CD4-positive, alpha-beta T cell (primary cell): Measurements from ENCODE around the gene PNKD. TPM values are rescaled to one million over a fixed set of nuclear protein-coding genes. Genes with fewer than 3 reads are reported as not detected.
A peak's percentile ranks its signal among the peaks of the same experiment; 100 is the strongest.

ENCODE experiments used
- ATAC-seq: fragments of 200-7000 bp; cut with Tn5 transposase; one replicate; pipeline ENCODE4 v1.10.0; 2022; ENCODE audit warnings: mild to moderate bottlenecking; ENCODE audit not compliant: poor library complexity
- CTCF ChIA-PET: fragments of 350-600 bp; sonication (Branson Sonifier 250); formaldehyde crosslinking; loops from one replicate; lab custom pipeline; 2021; ENCODE audit warnings: antibody characterized with exemption, inconsistent platforms; lab: Charles Lee
- POLR2A ChIA-PET: fragments of 350-600 bp; sonication (Branson Sonifier 250); formaldehyde crosslinking; loops from one replicate; lab custom pipeline; 2021; ENCODE audit warnings: antibody characterized with exemption, inconsistent platforms; lab: Charles Lee
- DNase-seq, 14 experiments: peaks; one replicate each; pipeline ENCODE4 v3.0.0-alpha.2; 2013 to 2020; ENCODE audit warnings: mixed read lengths in 2 of 14
- H3K27ac ChIP-seq, 2 donors: one replicate each; pipeline versions ENCODE4 v1.5.1 to v1.7.0; 2013; ENCODE audit warnings: low read length in 2 of 2, low read depth in 1 of 2, mild to moderate bottlenecking in 1 of 2
- H3K27me3 ChIP-seq, 2 experiments: 1 replicate in 1 of 2; 2 replicates in 1 of 2; pipeline versions ENCODE4 v1.6.1 to v1.7.0; 2013; ENCODE audit warnings: low read length in 2 of 2, control low read depth in 1 of 2, mild to moderate bottlenecking in 1 of 2, moderate library complexity in 1 of 2; ENCODE audit not compliant: insufficient read depth in 2 of 2, control insufficient read depth in 1 of 2
- H3K36me3 ChIP-seq: one replicate; pipeline ENCODE4 v1.6.1; 2013; ENCODE audit warnings: low read length, control low read depth; ENCODE audit not compliant: insufficient read depth
- H3K4me1 ChIP-seq: one replicate; pipeline ENCODE4 v1.6.1; 2013; ENCODE audit warnings: low read length, control low read depth; ENCODE audit not compliant: insufficient read depth
- H3K4me3 ChIP-seq: one replicate; pipeline ENCODE4 v1.5.1; 2013; ENCODE audit warnings: mild to moderate bottlenecking, low read length, moderate library complexity
- H3K9me3 ChIP-seq, 2 experiments: 1 replicate in 1 of 2; 2 replicates in 1 of 2; pipeline versions ENCODE4 v1.6.1 to v1.7.0; 2013; ENCODE audit warnings: low read length in 2 of 2, mild to moderate bottlenecking in 2 of 2, control low read depth in 1 of 2, moderate library complexity in 1 of 2; ENCODE audit not compliant: control insufficient read depth in 1 of 2, insufficient read depth in 1 of 2
- H3K27ac Mint-ChIP-seq: one replicate; pipeline ENCODE4 v1.8.0; 2020; ENCODE audit warnings: mixed read lengths
- H3K27me3 Mint-ChIP-seq: one replicate; pipeline ENCODE4 v1.8.0; 2021; ENCODE audit warnings: mixed read lengths
- H3K36me3 Mint-ChIP-seq: one replicate; pipeline ENCODE4 v1.8.0; 2021; ENCODE audit warnings: low read depth, mixed read lengths
- H3K4me1 Mint-ChIP-seq: one replicate; pipeline ENCODE4 v1.8.0; 2021; ENCODE audit warnings: low read depth, mixed read lengths
- H3K4me3 Mint-ChIP-seq: one replicate; pipeline ENCODE4 v1.8.0; 2020; ENCODE audit warnings: mild to moderate bottlenecking, mixed read lengths
- H3K9me3 Mint-ChIP-seq: one replicate; pipeline ENCODE4 v1.8.0; 2020; ENCODE audit warnings: mixed read lengths
- CTCF ChIP-seq: fragments of 200-600 bp; IDR thresholded peaks from one replicate; pipeline ENCODE4 v1.8.0; 2022; ENCODE audit warnings: antibody characterized with exemption, mild to moderate bottlenecking
- intact Hi-C, 2 experiments: fragments of 100-400 bp; cut with DNase I in 1 of 2; cut with micrococcal nuclease in 1 of 2; formaldehyde crosslinking; loops; one replicate each; pipeline versions ENCODE4 v1.15.1 to v1.9.0; 2023 to 2025; cut with DNase I, micrococcal nuclease
- total RNA-seq, 174 experiments: library from RNA in 2 of 174; stranded (reverse) in 2 of 174; gene quantifications; one replicate each; pipeline ENCODE4 v1.2.3 and lab custom pipeline; 2021 to 2026

PNKD gene
- total RNA-seq, 2 experiments from 2014 or later: 9.2 to 10.6 TPM

- ChIA-PET POLR2A (no interaction called here), CTCF (no interaction called here)
- H3K27ac ChIP-seq: no peak overlapping the region
- no peak overlapping the region for H3K4me3 Mint-ChIP-seq
- no peak for TF ChIP-seq CTCF
- H3K4me3 ChIP-seq: no peak overlapping the region
- DNase-seq (no peak), ATAC-seq (no peak)
- H3K4me1 ChIP-seq: peaks cover 44% of the 10 kb centered on the region
- H3K9me3 Mint-ChIP-seq: no peaks in the 10 kb centered on the region
- peaks cover 49% of the 10 kb centered on the region for H3K36me3 ChIP-seq
- H3K27me3 ChIP-seq: no peaks in the 10 kb centered on the region
- no peak overlapping the region for H3K27ac Mint-ChIP-seq
- no peaks in the 10 kb centered on the region for H3K27me3 Mint-ChIP-seq
- intact Hi-C loops: no loop called here
- H3K4me1 Mint-ChIP-seq: peaks cover 19% of the 10 kb centered on the region
- H3K9me3 ChIP-seq: no peaks in the 10 kb centered on the region
- peaks cover 45% of the 10 kb centered on the region for H3K36me3 Mint-ChIP-seq
Observed at GRCh38 chr2:218264773-218265561, 5.4 kb upstream of the PNKD start.

- peaks cover 46% of the 10 kb centered on the region for H3K4me1 ChIP-seq
Observed at GRCh38 chr2:218265626-218266025, 4.7 kb upstream of the PNKD start.

GRCh38 chr2:218266316-218266979 is 3.9 kb upstream of the PNKD start:
- Mint-ChIP-seq H3K9me3 (no peaks in the 10 kb centered on the region), H3K4me1 (peaks cover 31% of the 10 kb centered on the region), H3K36me3 (peaks cover 50% of the 10 kb centered on the region), H3K27me3 (no peaks in the 10 kb centered on the region), H3K4me3 (no peak overlapping the region), H3K27ac (no peak overlapping the region)
- no peak overlapping the region for H3K27ac ChIP-seq
- H3K36me3 ChIP-seq: peaks cover 49% of the 10 kb centered on the region
- DNase-seq (no peak), ATAC-seq (no peak)
- no peaks in the 10 kb centered on the region for H3K9me3 ChIP-seq
- H3K4me1 ChIP-seq: peaks cover 54% of the 10 kb centered on the region
- TF ChIP-seq CTCF: no peak
- ChIA-PET CTCF (interaction anchor here (0.9 kb wide), 1 partner anchor 26 kb away, joined by 3 read pairs; the partner anchor contains the start of gene TMBIM1), POLR2A (interaction anchor here (1.4 kb wide), 1 partner anchor 20 kb away, joined by 3 read pairs; no protein-coding TSS in a partner anchor)
- intact Hi-C loops: no loop called here
- H3K27me3 ChIP-seq: no peaks in the 10 kb centered on the region
- H3K4me3 ChIP-seq: no peak overlapping the region

More at GRCh38 chr2:218265626-218266025, 4.7 kb upstream of the PNKD start:
- no peak for TF ChIP-seq CTCF
- Mint-ChIP-seq H3K9me3 (no peaks in the 10 kb centered on the region), H3K27me3 (no peaks in the 10 kb centered on the region), H3K36me3 (peaks cover 50% of the 10 kb centered on the region), H3K27ac (no peak overlapping the region), H3K4me3 (peak overlapping the region; percentile 73), H3K4me1 (peaks cover 24% of the 10 kb centered on the region)
- H3K27ac ChIP-seq: no peak overlapping the region
- POLR2A ChIA-PET: no interaction called here
- DNase-seq (no peak), ATAC-seq (no peak)
- intact Hi-C loops: no loop called here
- H3K9me3 ChIP-seq: no peaks in the 10 kb centered on the region
- CTCF ChIA-PET: no interaction called here
- no peak overlapping the region for H3K4me3 ChIP-seq
- no peaks in the 10 kb centered on the region for H3K27me3 ChIP-seq
- peaks cover 49% of the 10 kb centered on the region for H3K36me3 ChIP-seq
